ENCODE measurements around the gene KCNK13.
"Not testable (repeated sequence)": the region's sequence is repeated elsewhere in the genome, so short reads cannot be mapped to it uniquely, and the experiment has no call there.

Gene KCNK13

GRCh38 chr14:90061685-90062126, at the start of gene KCNK13:
Gene KCNK13 (plus strand): TSS chr14:90061994. CDS start chr14:90062206, 212 bp downstream.
- DNase-seq = no peak

DNA sequence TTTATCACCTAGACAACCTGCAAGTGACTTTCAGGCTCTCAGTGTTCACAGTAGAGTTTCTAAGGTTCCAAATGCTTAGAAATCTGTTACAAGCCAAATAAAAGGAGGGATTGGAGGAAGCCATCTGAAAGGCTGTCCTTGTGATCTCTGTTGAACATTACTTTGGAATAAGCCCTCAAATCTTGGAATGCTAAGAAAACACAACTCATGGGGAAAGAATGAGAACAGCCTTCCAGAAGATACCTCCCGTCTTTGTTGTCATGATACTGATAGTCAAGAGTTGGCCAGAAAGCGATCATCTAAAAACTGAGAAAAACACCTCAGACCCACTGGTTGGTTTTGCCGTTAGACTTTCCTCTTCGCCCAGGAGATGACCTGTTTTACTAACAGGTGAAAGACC, 44.4 kb upstream of the KCNK13 start:
- no peak for DNase-seq

DNA sequence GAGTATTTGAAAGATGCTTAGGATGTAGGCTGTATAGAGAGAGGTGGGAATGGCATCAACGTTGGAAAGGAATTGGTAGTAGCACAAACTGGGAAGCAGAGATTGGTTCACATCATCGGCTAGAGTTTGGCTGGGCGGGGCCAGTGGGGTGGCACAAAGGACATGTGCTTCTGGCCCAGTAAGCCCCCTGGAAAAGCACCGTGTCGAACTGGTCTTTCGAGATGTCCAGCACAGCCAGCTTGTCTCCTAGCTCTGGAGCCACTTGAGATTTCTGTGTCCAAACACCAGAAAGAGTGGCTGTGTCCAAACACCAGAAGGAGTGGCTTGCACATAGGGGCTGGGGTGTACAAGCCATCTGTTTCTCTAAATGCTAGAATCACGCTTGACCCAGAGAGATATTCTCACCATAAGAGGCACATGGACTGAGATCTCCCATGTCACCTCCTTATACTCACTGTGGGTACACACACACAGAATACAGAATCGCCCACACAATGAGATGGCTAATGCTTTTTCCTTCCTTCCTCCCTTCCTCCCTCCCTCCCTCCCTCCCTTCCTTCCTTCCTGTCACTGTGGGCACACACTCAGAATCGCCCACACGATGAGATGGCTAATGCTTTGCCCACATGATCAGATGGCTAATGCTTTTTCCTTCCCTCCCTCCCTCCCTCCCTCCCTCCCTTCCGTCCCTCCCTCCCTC, 41.8 kb upstream of the KCNK13 start:
- no peak for DNase-seq

GRCh38 chr14:90023176-90023896, 38.5 kb upstream of the KCNK13 start:
- no peak for DNase-seq

- DNase-seq = no peak
Observed at GRCh38 chr14:90024910-90025309, 36.9 kb upstream of the KCNK13 start.

DNA sequence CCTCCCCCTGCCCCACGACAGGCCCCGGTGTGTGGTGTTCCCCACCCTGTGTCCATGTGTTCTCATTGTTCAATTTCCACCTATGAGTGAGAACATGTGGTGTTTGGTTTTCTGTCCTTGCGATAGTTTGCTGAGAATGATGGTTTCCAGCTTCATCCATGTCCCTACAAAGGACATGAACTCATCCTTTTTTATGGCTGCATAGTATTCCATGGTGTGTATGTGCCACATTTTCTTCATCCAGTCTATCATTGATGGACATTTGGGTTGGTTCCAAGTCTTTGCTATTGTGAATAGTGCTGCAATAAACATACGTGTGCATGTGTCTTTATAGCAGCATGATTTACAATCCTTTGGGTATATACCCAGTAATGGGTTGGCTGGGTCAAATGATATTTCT, 35.2 kb upstream of the KCNK13 start:
- DNase-seq = not testable (repeated sequence)

- no peak for DNase-seq
Observed at GRCh38 chr14:90027842-90028241, 34.0 kb upstream of the KCNK13 start.

- no peak for DNase-seq
Observed at GRCh38 chr14:90034156-90034555, 27.6 kb upstream of the KCNK13 start.

- no peak for DNase-seq
Observed at GRCh38 chr14:90034835-90035525, 26.8 kb upstream of the KCNK13 start.

GRCh38 chr14:90039253-90040010, 22.4 kb upstream of the KCNK13 start:
- no peak for DNase-seq

- no peak for DNase-seq
Observed at GRCh38 chr14:90040411-90040810, 21.4 kb upstream of the KCNK13 start.

DNA sequence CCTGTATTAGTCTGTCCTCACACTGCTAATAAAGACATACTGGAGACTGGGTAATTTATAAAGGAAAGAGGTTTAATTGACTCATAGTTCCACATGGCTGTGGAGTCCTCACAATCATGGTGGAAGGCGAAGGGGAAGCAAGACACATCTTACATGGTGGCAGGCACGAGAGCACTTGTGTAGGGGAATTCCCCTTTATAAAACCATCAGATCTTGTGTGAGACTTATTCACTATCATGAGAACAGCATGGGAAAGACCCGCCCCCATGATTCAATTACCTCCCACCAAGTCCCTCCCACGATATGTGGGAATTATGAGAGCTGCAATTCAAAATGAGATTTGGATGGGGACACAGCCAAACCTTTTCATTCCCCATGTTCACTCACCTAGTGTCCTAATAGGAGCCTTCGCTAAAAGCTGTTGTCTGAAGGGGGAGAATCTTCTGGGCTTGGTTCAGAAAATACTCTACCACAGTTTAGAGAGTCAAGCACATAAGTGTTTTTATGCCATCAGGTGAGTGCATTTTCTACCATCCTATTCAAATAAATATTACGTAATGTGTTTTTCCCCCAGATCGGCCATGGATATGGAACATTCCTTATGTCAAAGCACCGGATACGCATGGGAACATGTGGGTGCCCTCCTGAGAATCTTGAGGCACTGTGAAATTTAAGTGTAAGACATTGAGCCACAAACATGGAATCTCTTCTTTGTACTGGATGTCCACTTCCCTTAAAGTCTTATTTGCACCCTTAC, 19.1 kb upstream of the KCNK13 start:
- DNase-seq = no peak

DNA sequence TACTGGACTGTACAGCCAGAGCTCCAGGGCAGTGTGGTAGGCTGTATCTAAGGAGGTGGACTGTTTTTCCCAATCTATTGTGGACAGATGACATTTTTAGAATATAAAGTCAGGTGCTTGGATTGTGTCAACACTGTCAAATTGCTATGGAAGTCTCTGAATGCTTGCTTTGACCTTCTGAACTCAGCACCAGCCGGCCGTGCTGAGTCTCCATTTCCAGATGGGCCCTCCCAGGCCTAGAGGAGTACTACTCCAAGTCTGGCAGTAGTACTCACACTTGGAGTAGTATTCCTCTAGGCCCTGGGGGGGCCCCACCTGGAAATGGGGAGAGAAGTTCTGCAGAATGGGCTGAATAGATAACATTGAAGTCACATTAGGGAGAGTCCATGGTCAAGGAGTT, 16.2 kb upstream of the KCNK13 start:
- DNase-seq = no peak

DNA sequence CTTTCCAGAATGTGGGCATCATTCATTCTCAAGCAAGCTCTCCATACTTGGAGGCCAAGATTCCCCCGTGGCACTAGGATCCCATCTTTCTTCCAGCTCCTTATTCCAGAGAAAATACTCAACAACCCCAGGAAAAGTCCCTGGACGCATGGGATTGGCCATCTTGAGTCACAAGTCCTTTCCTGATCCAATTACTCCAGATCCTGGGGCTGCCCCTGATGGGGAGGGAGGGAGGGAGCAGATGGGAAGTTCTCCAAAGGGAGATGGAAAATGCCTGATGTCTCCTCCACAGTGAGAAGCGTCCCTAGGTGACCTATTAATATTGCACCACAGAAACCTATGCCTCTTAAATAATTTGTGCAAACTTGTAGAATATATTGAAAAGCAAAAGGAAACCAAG, 12.4 kb upstream of the KCNK13 start:
- DNase-seq = no peak

GRCh38 chr14:90050271-90050670, 11.5 kb upstream of the KCNK13 start:
- no peak for DNase-seq

GRCh38 chr14:90053044-90053443, 8.8 kb upstream of the KCNK13 start:
- DNase-seq = no peak

DNA sequence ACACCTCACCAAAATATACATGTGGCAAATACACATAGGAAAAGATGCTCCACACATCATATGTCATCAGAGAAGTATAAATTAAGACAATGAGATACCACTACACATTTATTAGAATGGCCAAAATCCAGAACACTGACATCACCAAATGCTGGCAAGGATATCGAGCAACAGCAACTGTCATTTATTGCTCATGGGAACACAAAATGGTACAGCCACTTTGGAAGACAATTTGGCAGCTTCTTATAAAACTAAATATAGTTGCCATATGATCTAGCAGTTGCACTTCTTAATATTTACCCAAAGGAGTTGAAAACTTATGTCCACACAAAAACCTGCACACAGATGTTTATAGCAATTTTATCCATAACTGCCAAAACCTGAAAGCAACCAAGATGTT, 7.0 kb upstream of the KCNK13 start:
- no peak for DNase-seq

DNA sequence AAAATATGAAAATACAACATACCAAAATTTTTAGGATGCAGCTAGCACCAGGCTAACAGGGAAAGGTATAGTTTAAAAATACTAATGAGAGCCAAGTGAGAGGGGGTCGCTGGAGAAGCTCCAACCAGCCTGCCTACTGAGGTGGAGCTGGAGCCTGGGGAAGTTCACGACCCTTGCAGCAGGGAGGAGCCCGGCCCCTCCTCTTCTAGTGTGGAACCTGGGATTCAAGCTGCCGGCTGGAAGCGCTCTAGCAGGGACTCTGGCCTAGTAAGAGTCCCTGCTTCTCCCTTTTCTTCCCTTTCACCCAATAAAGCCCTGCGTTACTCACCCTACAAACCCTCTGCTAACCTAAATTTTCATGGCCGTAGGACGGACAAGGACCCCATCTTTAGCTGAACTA, 5.0 kb upstream of the KCNK13 start:
- DNase-seq = no peak

DNA sequence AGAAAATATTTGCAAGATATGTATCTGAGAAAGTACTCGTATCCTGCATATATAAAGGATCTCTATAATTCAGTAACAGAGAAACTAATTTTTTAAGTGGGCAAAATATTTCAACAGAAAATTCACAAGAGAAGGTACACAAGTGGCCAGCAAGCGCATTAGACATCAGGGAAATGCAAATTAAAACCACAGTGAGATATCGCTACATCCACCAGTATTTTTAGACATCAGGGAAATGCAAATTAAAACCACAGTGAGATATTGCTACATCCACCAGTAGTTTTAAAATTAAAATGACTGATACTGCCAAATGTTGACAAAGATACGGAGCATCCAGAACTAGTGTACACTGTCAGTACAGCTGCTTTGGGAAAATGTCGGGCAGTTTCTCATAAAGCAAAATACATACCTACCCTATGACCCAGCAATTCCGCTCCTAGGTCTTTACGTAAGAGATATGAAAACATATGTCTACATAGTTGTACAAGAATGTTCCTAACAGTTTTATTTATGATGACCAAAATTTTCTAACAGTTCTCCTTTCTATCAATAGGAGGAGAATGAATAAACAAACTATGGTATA, 2.8 kb upstream of the KCNK13 start:
- no peak for DNase-seq

DNA sequence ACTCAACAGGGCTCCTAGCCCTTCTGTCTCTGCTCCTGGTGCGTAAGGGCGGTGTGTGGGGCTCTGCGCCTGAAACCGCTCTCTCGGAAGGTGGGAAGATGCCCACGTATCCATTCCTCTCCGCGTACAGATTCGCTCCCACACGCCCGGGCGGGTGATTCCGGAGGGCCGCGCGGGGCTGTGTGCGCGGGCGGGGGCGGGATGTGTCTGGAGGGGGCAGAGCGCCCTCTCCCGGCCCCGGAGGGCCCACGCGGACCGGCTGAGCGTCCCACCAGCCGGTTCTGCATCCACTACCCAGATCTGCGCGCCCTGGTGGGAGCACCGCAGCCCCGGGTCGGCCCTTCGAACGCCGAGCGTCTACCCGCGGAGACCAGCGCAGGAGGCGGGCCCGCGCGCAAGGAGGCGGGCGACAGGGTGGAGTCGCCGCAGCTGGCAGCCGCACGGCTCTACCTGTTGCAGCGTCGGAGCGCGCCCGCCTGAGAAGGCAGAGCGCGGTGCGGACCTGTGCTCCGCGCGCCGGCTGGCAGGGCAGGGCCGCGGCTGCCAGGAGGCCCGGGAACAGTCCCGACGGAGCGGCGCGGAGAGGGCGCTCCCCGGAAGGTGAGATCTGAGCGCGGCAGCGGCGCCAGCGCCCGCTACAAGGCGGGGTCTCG, 1.4 kb upstream of the KCNK13 start:
- peak; percentile 40 for DNase-seq

- DNase-seq = no peak
Observed at GRCh38 chr14:90060965-90061684, 669 bp upstream of the KCNK13 start.
